AG04449 (cell line): ENCODE data around the gene DDX27.
A peak's percentile ranks its signal among the peaks of the same experiment; 100 is the strongest.

ENCODE experiments used
- CTCF ChIA-PET: fragments of 350-600 bp; formaldehyde crosslinking; extraction: SDS; loops from one replicate; lab custom pipeline; 2021; ENCODE audit warnings: antibody characterized with exemption; lab: Yijun Ruan, JAX
- POLR2A ChIA-PET: fragments of 400-600, 350-600 bp; formaldehyde crosslinking; extraction: SDS; loops from one replicate; lab custom pipeline; 2020; ENCODE audit warnings: antibody characterized with exemption, inconsistent platforms; lab: Yijun Ruan, JAX
- DNase-seq: peaks from one replicate; pipeline ENCODE4 v3.0.0-alpha.2; 2010; ENCODE audit warnings: low read depth, low spot score
- H3K4me3 ChIP-seq: 2 replicates; pipeline ENCODE4 v1.5.1; 2011; ENCODE audit warnings: low read depth, mild to moderate bottlenecking, control low read depth, low read length
- CTCF ChIP-seq: IDR thresholded peaks from one replicate; pipeline ENCODE4 v1.5.1; 2011; ENCODE audit warnings: mild to moderate bottlenecking, moderate library complexity, low read length, control low read depth, inconsistent platforms; ENCODE audit not compliant: insufficient read depth; ENCODE audit errors: missing control alignments

The DDX27 gene

GRCh38 chr20:49279677-49280462 is 60.7 kb downstream of the DDX27 start:
- no peak for TF ChIP-seq CTCF
- no peak for DNase-seq
- ChIA-PET POLR2A (interaction anchor here (0.5 to 5.6 kb wide), 4 partner anchors 11 to 111 kb away, joined by 3 to 37 read pairs (median 6); no protein-coding TSS in a partner anchor), CTCF (interaction anchor here (1.1 to 2.5 kb wide), 3 partner anchors 12 to 36 kb away, joined by 3 to 11 read pairs (median 8); no protein-coding TSS in a partner anchor)
- H3K4me3 ChIP-seq, result peak overlapping the region; percentile 99

DNA sequence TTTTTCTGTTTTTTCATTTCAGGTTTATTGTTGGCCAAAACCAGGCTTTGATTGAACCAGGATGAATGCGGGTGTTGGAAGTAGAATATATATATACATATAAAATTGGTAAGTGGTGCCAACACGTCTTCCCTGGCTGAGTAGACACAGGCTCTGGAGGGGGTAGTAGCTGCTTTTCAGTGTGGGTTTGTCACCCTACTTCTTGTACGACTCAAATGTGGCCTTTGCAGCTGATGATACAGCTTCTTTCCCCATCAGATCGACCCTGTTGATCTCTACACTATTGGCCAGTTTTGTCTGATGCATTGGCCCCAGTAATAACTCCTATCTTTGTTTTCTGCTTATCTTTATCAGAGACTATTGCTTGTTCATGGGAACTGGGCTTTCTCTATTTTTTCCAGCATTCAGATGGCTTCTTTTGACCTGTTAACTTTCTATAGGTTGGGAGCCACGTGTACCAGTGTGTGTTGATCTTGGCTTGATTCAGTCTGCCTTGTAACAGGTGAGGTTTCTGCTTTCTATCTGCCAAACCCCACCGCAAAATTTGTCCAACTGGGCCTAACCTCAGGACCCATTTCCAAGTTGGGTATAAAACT is 61.3 kb downstream of the DDX27 start:
- CTCF ChIA-PET, result interaction anchor here (1.1 to 2.5 kb wide), 4 partner anchors 11 to 50 kb away, joined by 3 to 11 read pairs (median 6); no protein-coding TSS in a partner anchor
- H3K4me3 ChIP-seq, result peak overlapping the region; percentile 99
- DNase-seq, result no peak
- POLR2A ChIA-PET, result interaction anchor here (1.7 to 5.6 kb wide), 2 partner anchors 11 to 15 kb away, joined by 5 to 37 read pairs; no protein-coding TSS in a partner anchor
- no peak for TF ChIP-seq CTCF

- no peak for DNase-seq
Observed at GRCh38 chr20:49281059-49281912, 62.1 kb downstream of the DDX27 start.

DNA sequence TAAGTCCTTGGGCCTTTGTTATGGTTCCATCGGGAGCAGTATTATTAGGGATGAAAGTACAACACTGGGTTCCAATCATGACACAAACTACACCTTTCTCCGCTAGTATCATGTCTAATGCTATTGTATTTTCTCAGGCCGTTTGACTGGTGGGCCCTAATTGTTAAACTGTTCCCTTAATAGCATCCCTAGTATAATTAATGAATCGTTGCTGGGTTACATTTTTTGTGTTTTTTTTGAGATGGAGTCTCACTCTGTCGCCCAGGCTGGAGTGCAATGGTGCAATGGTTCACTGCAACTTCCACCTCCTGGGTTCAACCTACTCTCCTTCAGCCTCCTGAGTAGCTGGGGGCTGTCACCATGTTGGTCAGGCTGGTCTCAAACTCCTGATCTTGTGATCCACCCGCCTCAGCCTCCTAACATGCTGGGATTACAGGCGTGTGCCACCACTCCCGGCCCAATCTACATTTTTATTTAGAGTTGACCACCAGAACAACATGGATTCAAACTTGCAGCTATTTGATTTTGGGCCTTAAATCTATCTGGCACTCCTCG is 62.8 kb downstream of the DDX27 start:
- no peak for DNase-seq
- peak overlapping the region; percentile 8; the same call in 1 of the 2 replicates for H3K4me3 ChIP-seq
- no peak for TF ChIP-seq CTCF
- CTCF ChIA-PET, result interaction anchor here (1.0 to 1.5 kb wide), 2 partner anchors 23 to 48 kb away, joined by 3 read pairs; no protein-coding TSS in a partner anchor
- POLR2A ChIA-PET, result interaction anchor here (1.4 to 5.6 kb wide), 2 partner anchors 9 to 21 kb away, joined by 4 to 37 read pairs; no protein-coding TSS in a partner anchor

More at GRCh38 chr20:49281059-49281912, 62.1 kb downstream of the DDX27 start:
- TF ChIP-seq CTCF, result no peak
- POLR2A ChIA-PET, result interaction anchor here (5.6 kb wide), 1 partner anchor 10 kb away, joined by 37 read pairs; no protein-coding TSS in a partner anchor
- CTCF ChIA-PET, result interaction anchor here (1.5 to 2.5 kb wide), 3 partner anchors 10 to 49 kb away, joined by 3 to 11 read pairs (median 8); no protein-coding TSS in a partner anchor
- H3K4me3 ChIP-seq, result peak overlapping the region; percentile 35

DNA sequence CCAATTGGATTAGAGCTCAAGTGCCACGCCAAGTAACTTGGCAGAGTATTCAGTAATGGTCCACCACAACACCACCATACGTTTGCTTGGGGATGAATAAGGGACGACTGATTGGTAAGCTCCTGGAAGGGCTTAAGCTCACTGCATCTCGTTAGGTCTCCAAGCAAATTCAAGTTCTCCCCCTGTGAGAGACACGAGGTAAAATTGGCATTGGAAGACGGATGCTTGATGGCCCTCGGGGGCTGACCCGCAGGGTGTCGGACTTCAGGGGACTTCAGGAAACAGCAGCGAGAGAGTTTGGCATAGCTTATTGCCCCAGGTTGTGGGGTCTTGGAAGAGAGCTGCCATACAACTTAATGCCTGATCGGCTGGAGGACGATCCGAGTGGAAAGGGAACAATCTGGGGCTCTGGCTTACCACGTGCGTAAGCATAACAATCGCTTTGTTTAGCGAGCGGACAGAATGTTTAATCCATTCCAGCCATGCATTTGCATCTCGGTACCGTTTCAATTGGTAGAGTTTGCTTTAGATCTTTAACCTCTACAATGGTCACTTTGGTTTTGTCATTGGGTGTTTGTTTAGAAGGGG is 63.5 kb downstream of the DDX27 start:
- DNase-seq, result no peak
- POLR2A ChIA-PET, result interaction anchor here (1.4 to 5.6 kb wide), 2 partner anchors 9 to 21 kb away, joined by 4 to 37 read pairs; no protein-coding TSS in a partner anchor
- H3K4me3 ChIP-seq, result peak overlapping the region; percentile 23; the same call in 1 of the 2 replicates
- TF ChIP-seq CTCF, result no peak
- CTCF ChIA-PET, result interaction anchor here (1.0 to 1.7 kb wide), 3 partner anchors 13 to 38 kb away, joined by 3 to 4 read pairs (median 3); no protein-coding TSS in a partner anchor
